Measurements from ENCODE around the gene SAMD5. TPM values are rescaled to one million over a fixed set of nuclear protein-coding genes. Genes with fewer than 3 reads are reported as not detected.

Gene SAMD5
- 0.84 TPM for polyA plus RNA-seq (2013, experiment 1 of 2; ENCODE audit: insufficient read length)
- polyA plus RNA-seq (2013, experiment 2 of 2; ENCODE audit: insufficient read length), result 0.91 TPM

GRCh38 chr6:147508042-147508865 lies at the start of gene SAMD5:
TSS of gene SAMD5 (plus strand) at chr6:147508690. CDS start at chr6:147508929, 239 bp downstream.
- peak; percentile 67 for DNase-seq

- DNase-seq, result no peak
These were observed 48.7 kb upstream of the SAMD5 start for GRCh38 chr6:147459780-147460179.

GRCh38 chr6:147463651-147464050 lies 44.8 kb upstream of the SAMD5 start:
- no peak for DNase-seq

- DNase-seq, result no peak
These were observed 41.1 kb upstream of the SAMD5 start for GRCh38 chr6:147467428-147467827.

GRCh38 chr6:147467886-147468285 lies 40.6 kb upstream of the SAMD5 start:
- no peak for DNase-seq

- no peak for DNase-seq
These were observed 39.9 kb upstream of the SAMD5 start for GRCh38 chr6:147468634-147469033.

- DNase-seq, result no peak
These were observed 28.6 kb upstream of the SAMD5 start for GRCh38 chr6:147479857-147480256.

GRCh38 chr6:147486683-147487082 lies 21.8 kb upstream of the SAMD5 start:
- no peak for DNase-seq

GRCh38 chr6:147497472-147497871 lies 11.0 kb upstream of the SAMD5 start:
- no peak for DNase-seq

- DNase-seq, result no peak
These were observed 4.9 kb upstream of the SAMD5 start for GRCh38 chr6:147503587-147503986.

- no peak for DNase-seq
These were observed 3.6 kb upstream of the SAMD5 start for GRCh38 chr6:147504848-147505247.

- peak; percentile 54 for DNase-seq
These were observed 1.8 kb upstream of the SAMD5 start for GRCh38 chr6:147506704-147507114.

- DNase-seq, result peak; percentile 16
These were observed 1.1 kb upstream of the SAMD5 start for GRCh38 chr6:147507162-147508041.

GRCh38 chr6:147508866-147509608 lies 547 bp downstream of the SAMD5 start:
- DNase-seq, result peak; percentile 14

- DNase-seq, result no peak
These were observed 1.4 kb downstream of the SAMD5 start for GRCh38 chr6:147509891-147510290.

- no peak for DNase-seq
These were observed 2.6 kb downstream of the SAMD5 start for GRCh38 chr6:147510929-147511590.

- no peak for DNase-seq
These were observed 6.3 kb downstream of the SAMD5 start for GRCh38 chr6:147514831-147515230.

GRCh38 chr6:147515327-147515726 lies 6.8 kb downstream of the SAMD5 start:
- DNase-seq, result no peak

GRCh38 chr6:147522597-147522996 lies 14.1 kb downstream of the SAMD5 start:
- no peak for DNase-seq

GRCh38 chr6:147525519-147526209 lies 17.2 kb downstream of the SAMD5 start:
- DNase-seq, result no peak

- DNase-seq, result no peak
These were observed 18.7 kb downstream of the SAMD5 start for GRCh38 chr6:147527197-147527596.
